Measurements from ENCODE around the gene RSBN1L. TPM values are rescaled to one million over a fixed set of nuclear protein-coding genes. Genes with fewer than 3 reads are reported as not detected.

Gene RSBN1L
- total RNA-seq, 1 donor from 2014 or later, result 12.6 TPM

DNA sequence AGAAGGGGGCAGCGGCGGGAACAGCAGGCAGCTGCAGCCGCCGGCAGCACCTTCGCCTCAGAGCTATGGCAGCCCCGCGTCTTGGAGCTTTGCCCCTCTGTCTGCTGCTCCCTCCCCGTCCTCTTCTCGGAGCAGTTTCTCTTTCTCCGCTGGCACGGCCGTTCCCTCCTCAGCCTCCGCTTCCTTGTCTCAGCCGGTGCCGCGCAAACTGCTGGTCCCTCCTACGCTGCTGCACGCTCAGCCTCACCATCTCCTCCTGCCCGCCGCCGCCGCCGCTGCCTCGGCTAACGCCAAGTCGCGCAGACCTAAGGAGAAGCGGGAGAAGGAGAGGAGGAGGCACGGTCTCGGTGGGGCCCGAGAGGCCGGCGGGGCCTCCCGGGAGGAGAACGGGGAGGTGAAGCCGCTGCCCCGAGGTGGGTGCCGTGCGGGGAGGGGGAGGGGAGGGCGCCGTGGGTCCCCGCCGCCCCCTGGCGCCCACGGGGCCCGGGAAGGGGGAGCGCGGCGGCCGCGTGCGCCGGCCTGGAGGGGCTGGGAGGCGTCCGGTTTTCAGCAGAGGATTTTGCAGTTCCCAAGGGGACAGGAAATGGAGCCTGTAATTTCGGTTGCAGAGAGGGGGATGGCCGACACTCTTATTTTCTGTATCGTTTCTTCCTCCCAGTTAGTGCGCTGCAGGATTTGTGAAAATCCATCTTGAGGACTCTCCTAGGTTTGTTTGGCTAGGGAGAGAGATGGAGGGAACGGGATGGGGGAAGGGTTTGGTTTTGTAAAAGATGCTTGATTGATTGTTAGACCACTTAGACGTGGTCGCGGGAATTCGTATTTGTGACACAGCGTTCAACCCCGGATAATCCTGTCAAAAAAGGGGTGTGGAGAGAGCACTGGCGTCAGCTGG, 630 bp downstream of the RSBN1L start:
- H3K9me3 ChIP-seq (ENCODE audit: insufficient read depth, low read depth, low read length), result no peaks in the 10 kb centered on the region
- H3K4me3 Mint-ChIP-seq (ENCODE audit: unreplicated experiment), result peak overlapping the region; percentile 96
- peaks cover 84% of the 10 kb centered on the region for H3K79me2 ChIP-seq (ENCODE audit: insufficient read depth, low read length)
- H3K4me3 ChIP-seq (ENCODE audit: insufficient read depth, low read depth, low read length), result peak overlapping the region; percentile 97
- H3K4me2 ChIP-seq (ENCODE audit: low read length), result peak overlapping the region; percentile 92
- peaks cover 3% of the 10 kb centered on the region for H3K36me3 Mint-ChIP-seq (ENCODE audit: low read depth, unreplicated experiment)
- no peaks in the 10 kb centered on the region for H3K9me3 Mint-ChIP-seq (ENCODE audit: unreplicated experiment)
- H3K27me3 ChIP-seq (ENCODE audit: insufficient read depth, low read length), result no peaks in the 10 kb centered on the region
- peaks cover 26% of the 10 kb centered on the region for H3K4me1 Mint-ChIP-seq (ENCODE audit: low read depth, unreplicated experiment)
- H3K27ac Mint-ChIP-seq (ENCODE audit: unreplicated experiment), result peak overlapping the region; percentile 95
- TF ChIP-seq, protein P1, sequence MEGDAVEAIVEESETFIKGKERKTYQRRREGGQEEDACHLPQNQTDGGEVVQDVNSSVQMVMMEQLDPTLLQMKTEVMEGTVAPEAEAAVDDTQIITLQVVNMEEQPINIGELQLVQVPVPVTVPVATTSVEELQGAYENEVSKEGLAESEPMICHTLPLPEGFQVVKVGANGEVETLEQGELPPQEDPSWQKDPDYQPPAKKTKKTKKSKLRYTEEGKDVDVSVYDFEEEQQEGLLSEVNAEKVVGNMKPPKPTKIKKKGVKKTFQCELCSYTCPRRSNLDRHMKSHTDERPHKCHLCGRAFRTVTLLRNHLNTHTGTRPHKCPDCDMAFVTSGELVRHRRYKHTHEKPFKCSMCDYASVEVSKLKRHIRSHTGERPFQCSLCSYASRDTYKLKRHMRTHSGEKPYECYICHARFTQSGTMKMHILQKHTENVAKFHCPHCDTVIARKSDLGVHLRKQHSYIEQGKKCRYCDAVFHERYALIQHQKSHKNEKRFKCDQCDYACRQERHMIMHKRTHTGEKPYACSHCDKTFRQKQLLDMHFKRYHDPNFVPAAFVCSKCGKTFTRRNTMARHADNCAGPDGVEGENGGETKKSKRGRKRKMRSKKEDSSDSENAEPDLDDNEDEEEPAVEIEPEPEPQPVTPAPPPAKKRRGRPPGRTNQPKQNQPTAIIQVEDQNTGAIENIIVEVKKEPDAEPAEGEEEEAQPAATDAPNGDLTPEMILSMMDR (IDR thresholded peaks at IDR 0.05; ENCODE audit: insufficient read depth, low read depth, low read length), result no peak
- no peak for TF ChIP-seq EZH2 (IDR thresholded peaks at IDR 0.05; ENCODE audit: insufficient read depth, low read length)
- peaks cover 24% of the 10 kb centered on the region for H4K20me1 ChIP-seq (ENCODE audit: insufficient read depth, low read length)
- H2AFZ ChIP-seq (ENCODE audit: low read depth, low read length), result peak overlapping the region; percentile 86
- peak overlapping the region; percentile 78 for H3K27ac ChIP-seq (ENCODE audit: low read depth, low read length)
- no peaks in the 10 kb centered on the region for H3K36me3 ChIP-seq (ENCODE audit: insufficient read depth, low read length)
- DNase-seq (ENCODE audit: low read depth), result peak; percentile 55
- H3K27me3 Mint-ChIP-seq (ENCODE audit: low read depth, unreplicated experiment), result no peaks in the 10 kb centered on the region
- H3K4me1 ChIP-seq (ENCODE audit: insufficient read depth, low read length), result peaks cover 8% of the 10 kb centered on the region
- peak overlapping the region; percentile 87 for H3K9ac ChIP-seq (ENCODE audit: low read length)
- FAIRE-seq, result no peak

DNA sequence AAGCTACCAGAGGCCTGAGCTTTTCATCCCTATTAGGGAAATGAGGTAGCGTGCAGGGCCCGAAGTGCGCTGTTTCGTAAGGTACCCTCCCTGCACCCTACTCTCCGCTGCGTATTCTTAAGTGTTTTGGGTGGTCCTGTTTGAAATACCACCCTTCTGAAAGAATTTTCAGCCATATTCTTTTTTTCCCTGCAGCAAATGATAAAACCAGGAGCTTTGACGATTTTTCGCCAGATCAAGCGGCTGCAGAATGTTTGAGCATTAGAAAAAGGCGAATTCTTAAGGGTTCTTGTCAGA, 1.2 kb downstream of the RSBN1L start:
- H3K9me3 ChIP-seq (ENCODE audit: insufficient read depth, low read depth, low read length), result no peaks in the 10 kb centered on the region
- Mint-ChIP-seq H3K4me3 (ENCODE audit: unreplicated experiment) (peak overlapping the region; percentile 96), H3K9me3 (ENCODE audit: unreplicated experiment) (no peaks in the 10 kb centered on the region), H3K27me3 (ENCODE audit: low read depth, unreplicated experiment) (no peaks in the 10 kb centered on the region), H3K36me3 (ENCODE audit: low read depth, unreplicated experiment) (peaks cover 4% of the 10 kb centered on the region), H3K4me1 (ENCODE audit: low read depth, unreplicated experiment) (peaks cover 27% of the 10 kb centered on the region), H3K27ac (ENCODE audit: unreplicated experiment) (peak overlapping the region; percentile 95)
- peaks cover 84% of the 10 kb centered on the region for H3K79me2 ChIP-seq (ENCODE audit: insufficient read depth, low read length)
- peak overlapping the region; percentile 78 for H3K27ac ChIP-seq (ENCODE audit: low read depth, low read length)
- peak overlapping the region; percentile 28 for H2AFZ ChIP-seq (ENCODE audit: low read depth, low read length)
- no peaks in the 10 kb centered on the region for H3K27me3 ChIP-seq (ENCODE audit: insufficient read depth, low read length)
- peak overlapping the region; percentile 92 for H3K4me2 ChIP-seq (ENCODE audit: low read length)
- H3K9ac ChIP-seq (ENCODE audit: low read length), result peak overlapping the region; percentile 87
- H3K4me1 ChIP-seq (ENCODE audit: insufficient read depth, low read length), result peaks cover 8% of the 10 kb centered on the region
- FAIRE-seq, result no peak
- no peaks in the 10 kb centered on the region for H3K36me3 ChIP-seq (ENCODE audit: insufficient read depth, low read length)
- no peak for DNase-seq (ENCODE audit: low read depth)
- TF ChIP-seq, protein P1 (IDR thresholded peaks at IDR 0.05; ENCODE audit: insufficient read depth, low read depth, low read length), result no peak
- TF ChIP-seq EZH2 (IDR thresholded peaks at IDR 0.05; ENCODE audit: insufficient read depth, low read length), result no peak
- peaks cover 30% of the 10 kb centered on the region for H4K20me1 ChIP-seq (ENCODE audit: insufficient read depth, low read length)
- peak overlapping the region; percentile 97 for H3K4me3 ChIP-seq (ENCODE audit: insufficient read depth, low read depth, low read length)

Measured in astrocyte (in vitro differentiated cells and primary cell).